GM19193 (cell line): ENCODE measurements around the gene NACC2.

ENCODE experiments used
- POLR2A ChIP-seq: IDR thresholded peaks from 4 replicates; pipeline ENCODE4 v1.6.1; 2011; ENCODE audit not compliant: insufficient read depth, insufficient read length; ENCODE audit errors: extremely low read depth

The NACC2 gene

GRCh38 chr9:136093995-136094881 lies 851 bp downstream of the NACC2 start:
- no peak for TF ChIP-seq POLR2A

- TF ChIP-seq POLR2A, result no peak
These were observed 1.6 kb downstream of the NACC2 start for GRCh38 chr9:136093346-136093986.

DNA sequence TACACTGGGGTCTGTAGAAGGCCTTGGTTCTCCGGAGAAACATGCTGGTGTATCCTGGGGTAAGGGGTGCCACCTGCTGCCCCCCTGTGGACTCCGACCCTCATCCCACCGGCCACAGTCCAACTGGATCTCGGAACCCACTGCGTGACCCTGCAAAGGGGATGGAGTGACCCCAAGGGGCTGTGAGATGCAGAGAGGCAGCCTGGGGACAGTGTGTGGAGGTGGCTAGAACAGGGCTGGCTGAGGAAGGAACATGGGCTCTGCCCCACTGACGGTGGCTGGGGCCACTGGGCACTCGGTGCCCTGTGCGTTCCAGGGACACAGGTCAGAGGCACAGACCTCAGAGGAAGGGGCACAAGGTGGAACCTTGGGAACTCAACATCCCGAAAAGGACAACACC lies 2.3 kb downstream of the NACC2 start:
- TF ChIP-seq POLR2A, result no peak

- no peak for TF ChIP-seq POLR2A
These were observed 2.8 kb downstream of the NACC2 start for GRCh38 chr9:136092353-136092650.

- no peak for TF ChIP-seq POLR2A
These were observed 3.3 kb downstream of the NACC2 start for GRCh38 chr9:136091582-136092352.

DNA sequence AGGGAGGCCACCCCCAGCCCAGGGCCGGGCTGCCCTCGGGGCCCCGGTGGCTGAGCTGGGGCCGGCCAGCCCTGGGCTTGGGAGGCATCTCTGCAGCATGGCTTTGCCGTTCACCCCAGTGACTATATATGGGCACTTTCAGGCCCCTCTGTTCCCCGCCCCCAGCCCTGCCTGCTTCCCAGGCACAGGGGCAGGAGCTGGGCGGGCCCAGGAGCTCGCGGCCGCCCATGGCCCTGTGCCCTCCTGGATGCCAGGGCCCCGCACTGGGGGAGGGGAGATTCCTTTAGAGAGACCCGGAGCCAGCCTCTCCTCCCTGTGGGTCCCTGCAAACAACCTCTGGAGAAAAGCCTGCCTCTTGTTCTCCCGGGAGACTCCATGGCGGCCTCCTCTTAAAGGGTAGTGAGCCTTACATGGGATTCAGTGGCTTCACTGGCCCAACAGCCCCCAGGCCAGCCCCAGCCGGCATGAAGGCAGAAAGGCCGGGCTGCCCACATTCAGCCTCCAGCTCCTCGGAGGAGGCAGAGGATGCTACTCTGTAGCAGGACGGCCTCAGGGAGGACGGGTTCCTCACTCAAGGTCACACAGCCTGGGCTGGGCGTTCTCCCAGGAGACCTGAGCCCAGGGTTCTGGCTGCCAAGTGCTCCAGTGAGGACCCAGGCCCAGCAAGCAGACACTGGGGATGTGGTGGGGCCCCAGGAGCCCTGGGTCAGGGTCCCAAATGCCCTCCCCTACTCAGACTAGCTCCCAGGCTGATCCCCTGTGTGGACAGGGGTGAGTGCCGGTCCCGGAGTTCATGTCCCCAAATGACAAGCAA lies 4.1 kb downstream of the NACC2 start:
- TF ChIP-seq POLR2A, result no peak

- TF ChIP-seq POLR2A, result no peak
These were observed 4.9 kb downstream of the NACC2 start for GRCh38 chr9:136090056-136090735.

DNA sequence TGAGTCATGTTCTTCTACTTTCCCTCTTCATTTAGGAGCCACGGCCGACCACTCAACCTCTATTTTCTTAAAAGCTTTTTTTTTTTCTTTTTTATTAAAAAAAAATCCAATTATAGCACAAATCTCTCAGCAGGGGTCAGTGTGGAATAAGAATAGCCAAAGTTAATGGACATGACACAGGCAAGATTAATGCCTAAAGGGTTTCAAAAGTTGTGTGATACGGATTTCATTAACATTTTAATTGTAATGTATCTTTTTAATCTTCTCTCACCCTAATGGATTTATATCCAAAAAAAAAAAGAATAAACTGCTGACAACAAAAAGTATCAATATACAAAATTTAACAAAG lies 5.4 kb downstream of the NACC2 start:
- TF ChIP-seq POLR2A, result no peak

- no peak for TF ChIP-seq POLR2A
These were observed 6.0 kb downstream of the NACC2 start for GRCh38 chr9:136088939-136089696.

DNA sequence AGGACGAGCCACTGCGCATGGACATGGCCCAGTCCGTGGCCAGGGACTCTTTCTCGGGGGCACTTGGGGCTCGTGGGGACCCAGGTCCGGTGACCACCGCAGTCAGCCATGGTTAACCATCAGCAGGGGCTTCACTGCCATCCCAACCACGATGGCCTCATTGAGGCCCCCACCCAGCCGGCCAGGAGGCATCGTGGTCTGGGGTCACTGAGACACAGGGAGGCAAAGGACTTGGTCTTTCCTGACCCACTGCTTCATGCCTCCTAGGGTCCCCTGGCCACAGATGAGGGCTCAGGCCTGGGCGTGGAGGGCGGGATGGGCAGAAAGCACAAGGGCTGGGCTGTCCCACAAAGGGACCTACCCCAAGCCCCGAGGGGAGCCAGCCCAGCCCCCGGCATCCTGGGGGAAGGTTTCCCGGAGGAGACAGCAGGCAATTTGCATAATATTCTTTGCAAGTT lies 6.6 kb downstream of the NACC2 start:
- TF ChIP-seq POLR2A, result no peak

DNA sequence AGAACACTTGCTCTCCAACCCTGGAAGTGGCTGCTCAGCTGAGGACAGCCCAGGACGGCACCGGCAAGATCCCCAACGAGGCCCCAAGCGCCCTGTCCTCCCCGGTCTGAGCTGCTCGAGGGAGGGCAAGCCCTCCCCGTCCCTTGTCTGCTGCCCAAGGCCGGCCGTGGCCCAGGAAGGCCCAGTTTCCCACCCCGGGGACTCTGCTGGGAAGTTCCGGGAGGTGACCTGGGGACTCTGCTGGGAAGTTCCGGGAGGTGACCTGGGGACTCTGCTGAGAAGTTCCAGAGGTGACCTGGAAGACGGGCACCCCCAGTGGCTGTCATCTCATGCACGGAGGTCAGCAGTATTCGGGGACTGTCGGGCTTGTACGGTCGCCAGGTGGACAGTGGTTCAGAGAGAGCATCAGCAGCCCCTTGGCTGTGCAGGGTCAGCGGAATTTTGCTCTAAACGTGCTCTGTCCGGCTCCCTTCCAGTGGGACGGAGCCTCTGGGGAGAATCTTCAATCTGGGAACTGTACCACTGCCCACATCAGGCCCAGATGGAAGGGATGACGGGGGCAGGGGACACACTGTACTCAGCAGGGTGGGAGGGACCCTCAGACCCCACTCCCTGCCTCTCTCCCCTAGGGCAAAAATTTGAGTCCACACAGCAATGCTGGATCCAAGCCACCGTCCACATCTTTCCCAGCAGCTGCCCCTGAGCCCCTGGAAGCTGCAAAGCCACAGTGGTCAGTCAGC lies 7.2 kb downstream of the NACC2 start:
- no peak for TF ChIP-seq POLR2A

GRCh38 chr9:136086951-136087740 lies 7.9 kb downstream of the NACC2 start:
- no peak for TF ChIP-seq POLR2A
